GM04504 (cell line): Measurements from ENCODE around the gene NELL1.
"Not testable (repeated sequence)": the region's sequence is repeated elsewhere in the genome, so short reads cannot be mapped to it uniquely, and the experiment has no call there.

Experiments
- DNase-seq: peaks from one replicate; pipeline ENCODE4 v3.0.0-alpha.2; 2012; ENCODE audit warnings: low read depth

The NELL1 gene

GRCh38 chr11:21205205-21205604, 535.8 kb downstream of the NELL1 start:
- no peak for DNase-seq

DNA sequence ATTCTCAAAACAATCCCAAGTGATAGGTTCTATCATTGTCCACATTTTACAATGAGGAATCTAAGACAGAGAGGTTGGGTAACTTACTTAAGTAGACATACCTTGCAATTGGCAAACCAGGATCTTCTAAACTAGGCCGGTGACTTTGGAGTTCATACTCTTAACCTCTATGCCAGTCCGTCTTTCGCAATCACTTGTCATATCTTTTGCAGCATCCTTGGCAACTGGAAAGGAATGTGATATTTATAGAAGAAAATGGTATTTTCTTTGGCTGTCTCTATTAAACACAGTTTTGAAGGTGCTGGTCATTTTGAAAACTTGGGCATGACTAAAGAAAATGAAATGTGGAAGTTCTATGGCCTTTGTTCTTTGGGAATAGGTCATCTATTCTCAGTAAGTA, 556.5 kb downstream of the NELL1 start:
- DNase-seq = no peak

DNA sequence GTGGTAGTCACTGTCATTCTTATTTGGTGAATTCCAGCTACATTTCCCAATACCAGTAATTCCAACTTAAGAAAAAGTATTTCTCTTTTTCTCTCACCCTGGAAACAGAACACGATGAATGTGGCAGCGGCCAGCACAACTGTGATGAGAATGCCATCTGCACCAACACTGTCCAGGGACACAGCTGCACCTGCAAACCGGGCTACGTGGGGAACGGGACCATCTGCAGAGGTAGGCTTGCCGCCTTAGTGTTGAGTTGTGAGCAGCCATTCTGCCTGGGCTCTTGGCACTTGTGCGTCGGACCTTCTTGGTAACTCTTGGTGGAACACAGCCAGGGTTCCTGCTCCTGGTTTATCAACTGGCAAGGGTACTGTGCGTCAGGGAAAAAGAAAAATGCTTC, 559.8 kb downstream of the NELL1 start:
- no peak for DNase-seq

DNA sequence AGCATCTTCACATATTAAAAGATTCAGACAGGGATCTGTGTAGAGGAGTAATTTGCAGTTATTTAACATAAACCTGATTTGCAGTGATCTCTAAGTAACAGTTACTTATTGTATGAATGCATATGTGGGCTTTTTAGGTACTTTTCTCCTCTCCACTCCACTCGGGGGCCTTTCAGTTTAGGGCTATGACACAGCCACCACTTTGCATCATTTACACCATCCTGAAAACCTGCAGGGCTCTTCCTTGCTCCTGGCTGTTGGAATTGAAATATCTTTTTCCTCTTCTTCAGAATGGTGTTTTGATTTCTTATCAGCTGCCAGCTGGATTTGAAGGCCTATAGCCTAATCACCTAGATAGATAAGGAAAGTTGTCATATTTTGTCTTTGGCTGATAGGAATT, 580.8 kb downstream of the NELL1 start:
- no peak for DNase-seq

DNA sequence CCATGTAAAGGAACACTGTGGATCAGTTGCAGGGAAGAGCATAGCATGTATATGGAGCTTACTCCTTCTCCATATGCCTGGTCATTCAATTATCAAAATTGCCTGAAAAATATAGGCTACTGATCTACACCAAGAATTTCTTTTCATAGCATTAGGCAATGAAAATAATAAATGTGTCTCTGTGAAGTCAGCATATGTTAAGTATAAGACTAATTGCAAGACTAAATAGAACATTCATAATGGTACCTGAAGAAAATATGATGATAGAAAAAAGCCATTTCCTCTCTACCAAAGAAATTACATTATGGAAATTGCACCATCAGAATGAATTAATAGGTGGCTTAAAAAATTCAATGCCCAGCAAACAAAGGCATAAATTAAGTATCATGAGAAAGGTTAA, 584.7 kb downstream of the NELL1 start:
- no peak for DNase-seq

DNA sequence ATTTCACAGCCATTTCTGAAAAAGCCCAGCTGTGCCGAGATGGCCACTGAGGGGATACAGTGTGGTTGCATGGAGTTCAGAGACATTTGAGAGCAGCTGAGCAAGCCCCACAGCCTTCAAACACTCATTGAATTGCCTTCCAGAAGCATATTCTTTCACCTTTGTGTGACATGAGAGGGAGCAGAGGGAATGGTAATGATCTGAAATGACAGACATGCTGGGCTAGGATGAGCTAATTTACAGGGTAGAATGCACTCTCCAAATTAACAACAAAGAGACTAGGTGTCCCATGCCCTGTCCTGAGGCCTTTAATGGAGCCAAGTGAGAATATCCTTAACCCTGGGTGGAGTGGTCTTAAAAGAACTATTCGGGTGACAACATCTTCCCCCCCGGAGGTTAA, 585.4 kb downstream of the NELL1 start:
- no peak for DNase-seq

DNA sequence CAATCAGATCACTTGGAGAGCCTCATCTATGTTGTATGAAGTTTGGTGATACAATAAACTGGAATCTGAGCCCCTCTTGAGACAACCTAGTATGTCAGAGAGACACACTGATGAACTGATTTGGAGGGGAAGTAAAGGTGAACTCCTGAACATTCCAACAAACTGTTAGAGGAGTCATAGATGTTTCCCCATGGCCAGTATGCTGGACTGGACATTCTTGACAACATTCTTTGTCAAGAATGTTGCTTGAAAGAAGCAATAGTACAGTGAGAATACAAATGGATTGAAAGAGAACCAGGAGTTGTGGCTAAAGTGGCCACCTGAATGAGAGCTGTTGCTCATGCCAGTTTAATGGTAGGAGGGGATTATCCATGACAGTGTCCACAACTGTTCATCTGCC, 588.1 kb downstream of the NELL1 start:
- DNase-seq = no peak

GRCh38 chr11:21258414-21258813, 589.0 kb downstream of the NELL1 start:
- DNase-seq = no peak

DNA sequence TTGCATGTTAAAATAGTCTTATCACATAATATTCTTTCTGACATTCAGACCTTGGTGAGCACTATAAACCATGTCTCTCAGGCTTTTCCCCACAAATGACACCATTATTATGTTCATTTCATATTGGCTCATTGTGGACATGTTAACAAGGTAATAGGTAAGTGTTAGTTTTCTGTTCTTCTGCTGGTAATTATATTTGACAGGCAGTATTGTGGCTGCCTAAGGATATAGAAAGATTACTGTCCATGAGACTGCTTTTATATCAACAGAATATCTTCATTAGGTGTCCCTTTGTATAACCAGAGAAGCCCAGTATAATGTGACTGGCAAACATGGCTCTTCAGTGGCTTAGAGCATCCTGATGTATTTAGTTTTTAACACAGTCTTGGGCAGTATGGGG, 590.7 kb downstream of the NELL1 start:
- no peak for DNase-seq

GRCh38 chr11:21262992-21263391, 593.6 kb downstream of the NELL1 start:
- DNase-seq = no peak

GRCh38 chr11:21264125-21264524, 594.7 kb downstream of the NELL1 start:
- DNase-seq = no peak

DNA sequence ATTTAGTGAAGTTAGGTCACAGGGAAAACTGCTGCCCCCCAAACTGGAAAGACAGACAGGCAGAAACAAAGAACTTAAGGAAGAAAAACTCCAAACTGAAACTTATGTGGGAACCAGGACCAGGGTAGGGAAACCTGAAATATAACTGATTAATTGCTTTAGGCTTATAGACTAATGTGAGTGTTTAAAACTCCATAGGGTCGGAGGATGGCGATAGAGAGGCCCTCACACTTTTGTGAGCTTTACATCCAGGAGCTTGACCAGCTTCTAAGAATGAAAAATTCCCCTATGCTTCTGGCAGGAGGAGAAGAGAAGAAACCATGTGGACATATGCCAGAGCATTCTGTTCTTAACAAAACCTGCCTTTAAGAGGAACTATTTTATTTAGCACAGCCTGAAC, 598.6 kb downstream of the NELL1 start:
- DNase-seq = no peak

GRCh38 chr11:21272139-21272538, 602.8 kb downstream of the NELL1 start:
- not testable (repeated sequence) for DNase-seq

- DNase-seq = no peak
Observed at GRCh38 chr11:21278840-21279239, 609.5 kb downstream of the NELL1 start.

GRCh38 chr11:21285104-21285503, 615.7 kb downstream of the NELL1 start:
- DNase-seq = no peak

GRCh38 chr11:21289686-21290085, 620.3 kb downstream of the NELL1 start:
- DNase-seq = no peak

- DNase-seq = no peak
Observed at GRCh38 chr11:21295508-21295907, 626.1 kb downstream of the NELL1 start.

GRCh38 chr11:21301981-21302380, 632.6 kb downstream of the NELL1 start:
- no peak for DNase-seq

DNA sequence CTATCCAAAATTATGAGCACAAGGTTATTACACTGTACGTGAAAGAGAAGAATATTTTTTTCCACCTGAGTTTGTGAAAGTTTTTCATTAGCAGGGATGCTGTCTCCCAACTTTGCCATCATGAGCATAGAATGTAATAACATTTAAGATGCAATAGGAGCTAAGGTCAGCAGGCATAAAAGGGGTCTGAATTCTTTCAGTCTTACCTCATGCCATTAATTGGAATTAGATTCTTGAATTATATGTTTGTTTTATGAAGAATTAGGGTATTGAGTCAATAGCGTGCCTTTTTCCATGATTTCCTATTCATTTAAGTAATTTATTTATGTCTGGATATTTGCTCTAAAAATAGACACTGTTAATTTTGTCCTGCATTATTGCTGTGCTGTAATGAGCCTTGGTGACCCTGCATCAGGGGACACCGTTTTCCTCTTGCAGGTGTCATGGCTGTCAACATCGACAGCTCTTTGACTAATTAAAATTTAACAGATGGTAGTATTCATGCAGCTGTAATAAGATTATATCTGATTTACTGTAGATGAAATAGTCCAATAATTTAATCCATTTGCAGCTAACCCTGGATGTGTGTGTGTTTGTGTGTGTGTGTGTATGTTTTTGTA, 637.5 kb downstream of the NELL1 start:
- no peak for DNase-seq

- DNase-seq = no peak
Observed at GRCh38 chr11:21307874-21308273, 638.5 kb downstream of the NELL1 start.

GRCh38 chr11:21316591-21316990, 647.2 kb downstream of the NELL1 start:
- no peak for DNase-seq

GRCh38 chr11:21321072-21321471, 651.7 kb downstream of the NELL1 start:
- no peak for DNase-seq

DNA sequence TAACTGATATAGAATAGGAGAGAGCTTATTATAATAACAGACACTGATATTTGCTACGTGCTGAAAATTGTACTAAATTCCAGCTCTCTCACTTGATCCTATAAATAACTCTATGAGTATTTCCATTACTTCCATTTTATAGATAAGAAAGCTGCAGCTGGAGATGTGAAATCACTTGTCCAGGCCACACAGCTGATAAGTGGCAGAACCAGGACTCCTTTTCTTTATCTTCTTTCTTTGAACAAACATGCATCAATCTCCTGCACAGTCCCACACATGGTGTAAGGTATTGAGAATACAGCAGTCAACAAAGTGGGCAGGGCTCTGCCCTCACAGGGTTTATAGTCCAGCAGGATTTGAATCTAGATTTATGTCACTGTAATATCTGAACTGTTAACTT, 652.1 kb downstream of the NELL1 start:
- no peak for DNase-seq

- no peak for DNase-seq
Observed at GRCh38 chr11:21323617-21324016, 654.2 kb downstream of the NELL1 start.

DNA sequence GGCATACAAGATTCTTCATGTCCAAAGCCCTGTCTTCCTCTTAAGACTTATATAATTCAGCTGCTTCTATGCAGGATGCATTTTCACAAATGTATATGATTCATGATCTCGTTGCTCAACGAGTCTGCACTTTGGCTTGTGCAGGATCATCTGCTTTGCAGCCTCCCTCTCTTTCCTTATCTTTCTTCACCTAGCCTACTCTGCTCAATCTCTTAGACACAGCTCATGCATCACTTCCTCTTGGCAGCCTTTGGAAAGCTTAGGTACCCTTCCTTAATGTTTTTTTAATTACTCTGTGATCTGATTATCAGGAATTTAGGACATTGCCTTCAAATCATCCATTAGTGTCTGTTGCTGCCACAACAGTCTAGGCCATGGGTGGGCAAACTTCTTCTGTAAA, 673.8 kb downstream of the NELL1 start:
- DNase-seq = no peak
